Stimulated activated CD8-positive, alpha-beta memory T cell treated with anti-CD3 and anti-CD28 coated beads, Interleukin-7, amount 100 ng/mL, for 4 hours (primary cell): ENCODE measurements around the gene TMEM135.
A peak's percentile ranks its signal among the peaks of the same experiment; 100 is the strongest.

Experiments
- DNase-seq, 2 donors: peaks; one replicate each; pipeline ENCODE4 v3.0.0-alpha.2; 2020; ENCODE audit warnings: low read depth in 2 of 2

TMEM135 gene

GRCh38 chr11:87194985-87195820, 157.5 kb downstream of the TMEM135 start:
- no peak for DNase-seq

GRCh38 chr11:87198266-87198881, 160.6 kb downstream of the TMEM135 start:
- DNase-seq = no peak

- no peak for DNase-seq
These were observed 163.6 kb downstream of the TMEM135 start for GRCh38 chr11:87201376-87201775.

- DNase-seq = no peak
These were observed 166.3 kb downstream of the TMEM135 start for GRCh38 chr11:87203907-87204602.

GRCh38 chr11:87212891-87213290, 175.2 kb downstream of the TMEM135 start:
- no peak for DNase-seq

GRCh38 chr11:87213444-87213843, 175.7 kb downstream of the TMEM135 start:
- no peak for DNase-seq

- DNase-seq = no peak
These were observed 177.5 kb downstream of the TMEM135 start for GRCh38 chr11:87215236-87215635.

GRCh38 chr11:87219266-87219665, 181.5 kb downstream of the TMEM135 start:
- peak in 1 of 2 donors; percentile 12 for DNase-seq

GRCh38 chr11:87223816-87224215, 186.1 kb downstream of the TMEM135 start:
- DNase-seq = no peak

- DNase-seq = no peak
These were observed 186.8 kb downstream of the TMEM135 start for GRCh38 chr11:87224486-87224885.

- DNase-seq = no peak
These were observed 191.1 kb downstream of the TMEM135 start for GRCh38 chr11:87228820-87229219.

GRCh38 chr11:87230995-87231394, 193.3 kb downstream of the TMEM135 start:
- DNase-seq = no peak

- DNase-seq = no peak
These were observed 194.6 kb downstream of the TMEM135 start for GRCh38 chr11:87232320-87232719.

- DNase-seq = no peak
These were observed 197.6 kb downstream of the TMEM135 start for GRCh38 chr11:87235366-87235765.

- DNase-seq = no peak
These were observed 198.6 kb downstream of the TMEM135 start for GRCh38 chr11:87236368-87236767.

- no peak for DNase-seq
These were observed 201.3 kb downstream of the TMEM135 start for GRCh38 chr11:87239001-87239400.

- DNase-seq = no peak
These were observed 201.8 kb downstream of the TMEM135 start for GRCh38 chr11:87239531-87239930.

GRCh38 chr11:87251560-87251959, 213.8 kb downstream of the TMEM135 start:
- DNase-seq = no peak

GRCh38 chr11:87252869-87253268, 215.1 kb downstream of the TMEM135 start:
- no peak for DNase-seq

GRCh38 chr11:87254562-87254961, 216.8 kb downstream of the TMEM135 start:
- DNase-seq = no peak

- DNase-seq = no peak
These were observed 217.9 kb downstream of the TMEM135 start for GRCh38 chr11:87255589-87255988.

- no peak for DNase-seq
These were observed 219.1 kb downstream of the TMEM135 start for GRCh38 chr11:87256694-87257340.
